Measurements from ENCODE around the gene CCNG2.

The CCNG2 gene

GRCh38 chr4:77215107-77215506 is 58.1 kb downstream of the CCNG2 start:
- TF ChIP-seq CTCF (IDR thresholded peaks at IDR 0.05), result no peak
- no peak for DNase-seq
- no peaks in the 10 kb centered on the region for H3K4me1 Mint-ChIP-seq
- no peak overlapping the region for H3K27ac Mint-ChIP-seq
- peaks cover 41% of the 10 kb centered on the region for H3K27me3 Mint-ChIP-seq (ENCODE audit: low read depth, poor library complexity)
- no peak overlapping the region for H3K4me3 Mint-ChIP-seq
- no peaks in the 10 kb centered on the region for H3K9me3 Mint-ChIP-seq
- H3K36me3 Mint-ChIP-seq (ENCODE audit: low read depth), result no peaks in the 10 kb centered on the region

- H3K4me1 Mint-ChIP-seq, result no peaks in the 10 kb centered on the region
- H3K9me3 Mint-ChIP-seq, result no peaks in the 10 kb centered on the region
- H3K27ac Mint-ChIP-seq, result no peak overlapping the region
- no peak for DNase-seq
- no peak overlapping the region for H3K4me3 Mint-ChIP-seq
- H3K27me3 Mint-ChIP-seq (ENCODE audit: low read depth, poor library complexity), result peaks cover 47% of the 10 kb centered on the region
- no peaks in the 10 kb centered on the region for H3K36me3 Mint-ChIP-seq (ENCODE audit: low read depth)
- no peak for TF ChIP-seq CTCF (IDR thresholded peaks at IDR 0.05)
Measured at GRCh38 chr4:77217526-77217925, 60.5 kb downstream of the CCNG2 start.

- TF ChIP-seq CTCF (IDR thresholded peaks at IDR 0.05), result no peak
- no peaks in the 10 kb centered on the region for H3K4me1 Mint-ChIP-seq
- H3K4me3 Mint-ChIP-seq, result no peak overlapping the region
- no peaks in the 10 kb centered on the region for H3K9me3 Mint-ChIP-seq
- DNase-seq, result no peak
- H3K27ac Mint-ChIP-seq, result no peak overlapping the region
- no peaks in the 10 kb centered on the region for H3K36me3 Mint-ChIP-seq (ENCODE audit: low read depth)
- H3K27me3 Mint-ChIP-seq (ENCODE audit: low read depth, poor library complexity), result peaks cover 38% of the 10 kb centered on the region
Measured at GRCh38 chr4:77219266-77219665, 62.3 kb downstream of the CCNG2 start.
